Measurements from ENCODE around the gene ZNF175. TPM values are rescaled to one million over a fixed set of nuclear protein-coding genes. Genes with fewer than 3 reads are reported as not detected.

ZNF175 gene
- total and polyA plus RNA-seq, 9 of the 15 experiments (the other 6 are each of a cell fraction or from before 2014, with no cell fraction given), result 3.7 to 37.9 (median 14.0) TPM

GRCh38 chr19:51614789-51615188 is 43.7 kb downstream of the ZNF175 start:
- Histone ChIP-seq H3K79me2 (ENCODE audit: control insufficient read depth, insufficient read depth, low read length) (no peaks in the 10 kb centered on the region), H2AFZ (ENCODE audit: low read depth, low read length) (no peak overlapping the region), H3K9me3 (replicated peaks; ENCODE audit: control insufficient read depth, insufficient read depth, low read depth, low read length) (no peaks in the 10 kb centered on the region), H3K4me1 (replicated peaks in 1 of 2; ENCODE audit: control insufficient read depth in 2 of 2, insufficient read depth in 2 of 2, low read length in 2 of 2) (no peaks in the 10 kb centered on the region), H3K4me2 (ENCODE audit: insufficient read depth, low read length) (no peak overlapping the region), H3K9ac (ENCODE audit: insufficient read depth in 1 of 2, low read depth in 2 of 2, low read length in 2 of 2) (no peak overlapping the region), H3K27me3 (ENCODE audit: control insufficient read depth in 2 of 2, insufficient read depth in 2 of 2, low read length in 2 of 2) (peaks cover 13 to 33% of the 10 kb centered on the region in 2 experiments), H4K20me1 (replicated peaks; ENCODE audit: control insufficient read depth, insufficient read depth, low read length) (no peaks in the 10 kb centered on the region), H3K9me1 (ENCODE audit: control insufficient read depth, insufficient read depth, low read length) (no peaks in the 10 kb centered on the region), H3K4me3 (no peak overlapping the region), H3K36me3 (ENCODE audit: control insufficient read depth, insufficient read depth, low read length) (no peaks in the 10 kb centered on the region), H3K27ac (ENCODE audit: extremely low read depth, low read depth, low read length) (no peak overlapping the region)
- POLR2A ChIA-PET, result interaction anchor here (0.8 to 1.9 kb wide), 3 partner anchors 13 to 369 kb away, joined by 3 to 5 read pairs (median 4); no protein-coding TSS in a partner anchor
- in situ Hi-C loops (cut with MboI) (no loop called here), intact Hi-C loops (cut with micrococcal nuclease) (no loop called here)
- FAIRE-seq (no peak), ATAC-seq (no peak), DNase-seq (ENCODE audit: extremely low read depth in 1 of 4, low spot score in 3 of 4) (no peak)
- no TSS peak for BruUV-seq (replicated peaks)
- TF ChIP-seq RBM25 (IDR thresholded peaks at IDR 0.05; ENCODE audit: low read depth, low read length, severe bottlenecking), result peak; percentile 57
- TF ChIP-seq CHD4 (IDR thresholded peaks at IDR 0.05; ENCODE audit: insufficient read depth, insufficient replicate concordance, low read depth, low read length, poor library complexity, severe bottlenecking), result peak; percentile 34
- no peak for TF ChIP-seq DDX20 (tag; IDR thresholded peaks at IDR 0.05; ENCODE audit: low read depth)
- no peak for TF ChIP-seq ZKSCAN3 (CRISPR knock-in tag; IDR thresholded peaks at IDR 0.05)
- peak; percentile 71 for TF ChIP-seq BCOR (IDR thresholded peaks at IDR 0.05)
- peak; percentile 39 for TF ChIP-seq ZFP36 (IDR thresholded peaks at IDR 0.05; ENCODE audit: low read depth, low read length, partially characterized antibody)
- TF ChIP-seq KDM1A (IDR thresholded peaks at IDR 0.05), result peak in 1 of 2 experiments; percentile 43; a peak in 2 of 4 replicates
- no peak for TF ChIP-seq KAT8 (IDR thresholded peaks at IDR 0.05; ENCODE audit: low read depth)
- no peak for TF ChIP-seq DPF2 (IDR thresholded peaks at IDR 0.05)
- TF ChIP-seq ZNF696 (CRISPR knock-in tag; conservative IDR thresholded peaks at IDR 0.05), result no peak
- TF ChIP-seq ADNP (tag; IDR thresholded peaks at IDR 0.05), result 0 out of 2 replicates have a peak, but pooled peaks have one; percentile 32
- TF ChIP-seq NFE2L1 (tag; IDR thresholded peaks at IDR 0.05; ENCODE audit: borderline replicate concordance, low read depth), result no peak
- no peak for TF ChIP-seq RCOR1 (IDR thresholded peaks at IDR 0.05; ENCODE audit: borderline replicate concordance in 1 of 2, low read depth in 2 of 2, low read length in 2 of 2)
- 8% methylated on average over 5 of the region's 5 CpGs for WGBS (ENCODE audit: insufficient coverage, low coverage, missing lambda C conversion rate)
- CTCF ChIA-PET (ENCODE audit: low intra/inter-chr PET ratio), result no interaction called here

Measured in K562 (cell line).